ENCODE results near the gene ARSJ.
"Not testable (repeated sequence)": the region's sequence is repeated elsewhere in the genome, so short reads cannot be mapped to it uniquely, and the experiment has no call there.

The ARSJ gene

DNA sequence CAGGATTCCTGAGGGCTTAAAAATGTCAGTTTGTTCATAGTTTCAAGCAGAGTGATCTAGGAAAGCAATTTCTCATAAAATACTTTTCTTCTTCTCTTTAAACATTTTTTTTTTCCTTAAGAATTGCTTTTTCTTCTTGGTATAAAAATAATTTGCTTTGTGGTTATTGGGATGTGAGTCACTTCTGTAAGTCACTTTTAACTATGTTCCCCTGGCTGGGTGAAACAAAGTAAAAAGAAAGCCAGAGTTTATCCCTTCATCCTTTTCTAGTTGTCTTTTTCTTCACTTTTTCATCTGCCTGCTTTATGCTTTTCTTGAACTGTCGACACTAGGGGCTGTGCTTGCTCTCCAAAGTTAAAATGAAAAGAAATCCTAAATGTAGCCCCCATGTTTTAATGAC, 33.5 kb downstream of the ARSJ start:
- TF ChIP-seq, protein P1, sequence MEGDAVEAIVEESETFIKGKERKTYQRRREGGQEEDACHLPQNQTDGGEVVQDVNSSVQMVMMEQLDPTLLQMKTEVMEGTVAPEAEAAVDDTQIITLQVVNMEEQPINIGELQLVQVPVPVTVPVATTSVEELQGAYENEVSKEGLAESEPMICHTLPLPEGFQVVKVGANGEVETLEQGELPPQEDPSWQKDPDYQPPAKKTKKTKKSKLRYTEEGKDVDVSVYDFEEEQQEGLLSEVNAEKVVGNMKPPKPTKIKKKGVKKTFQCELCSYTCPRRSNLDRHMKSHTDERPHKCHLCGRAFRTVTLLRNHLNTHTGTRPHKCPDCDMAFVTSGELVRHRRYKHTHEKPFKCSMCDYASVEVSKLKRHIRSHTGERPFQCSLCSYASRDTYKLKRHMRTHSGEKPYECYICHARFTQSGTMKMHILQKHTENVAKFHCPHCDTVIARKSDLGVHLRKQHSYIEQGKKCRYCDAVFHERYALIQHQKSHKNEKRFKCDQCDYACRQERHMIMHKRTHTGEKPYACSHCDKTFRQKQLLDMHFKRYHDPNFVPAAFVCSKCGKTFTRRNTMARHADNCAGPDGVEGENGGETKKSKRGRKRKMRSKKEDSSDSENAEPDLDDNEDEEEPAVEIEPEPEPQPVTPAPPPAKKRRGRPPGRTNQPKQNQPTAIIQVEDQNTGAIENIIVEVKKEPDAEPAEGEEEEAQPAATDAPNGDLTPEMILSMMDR (IDR thresholded peaks at IDR 0.05; ENCODE audit: low read depth, low read length): no peak
- peak overlapping the region; percentile 6 for H3K4me3 ChIP-seq (ENCODE audit: low read depth, low read length)
- in situ Hi-C loops (cut with HindIII; ENCODE audit: low sequenced_read_pairs): no loop called here
- peak; percentile 79 for DNase-seq (ENCODE audit: low read depth, low spot score)

- in situ Hi-C loops (cut with HindIII; ENCODE audit: low sequenced_read_pairs): no loop called here
- peak; percentile 54 for DNase-seq (ENCODE audit: low read depth, low spot score)
- no peak overlapping the region for H3K4me3 ChIP-seq (ENCODE audit: low read depth, low read length)
- TF ChIP-seq, protein P1 (IDR thresholded peaks at IDR 0.05; ENCODE audit: low read depth, low read length): no peak
Observed at GRCh38 chr4:113943863-113944262, 35.6 kb downstream of the ARSJ start.

DNA sequence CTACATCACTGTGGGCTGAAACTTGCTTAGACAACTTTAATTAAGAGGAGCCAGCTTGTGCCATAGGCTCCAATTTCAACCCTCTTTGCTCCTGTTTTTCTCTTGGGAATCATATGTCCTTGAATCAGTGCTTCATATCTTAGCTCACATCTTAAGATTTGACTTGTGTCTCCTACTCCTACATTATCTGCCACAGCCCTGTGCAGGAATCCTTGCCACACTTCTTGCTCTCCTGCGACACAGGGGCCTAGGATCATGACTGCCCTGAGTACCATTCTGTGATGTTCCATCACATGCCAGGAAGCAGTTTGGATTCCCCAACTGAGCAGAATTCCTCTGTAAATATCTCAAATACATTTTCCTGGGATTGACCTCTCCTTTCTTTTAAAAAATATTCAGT, 36.4 kb downstream of the ARSJ start:
- TF ChIP-seq, protein P1 (IDR thresholded peaks at IDR 0.05; ENCODE audit: low read depth, low read length): no peak
- no peak for DNase-seq (ENCODE audit: low read depth, low spot score)
- H3K4me3 ChIP-seq (ENCODE audit: low read depth, low read length): no peak overlapping the region
- in situ Hi-C loops (cut with HindIII; ENCODE audit: low sequenced_read_pairs): no loop called here

DNA sequence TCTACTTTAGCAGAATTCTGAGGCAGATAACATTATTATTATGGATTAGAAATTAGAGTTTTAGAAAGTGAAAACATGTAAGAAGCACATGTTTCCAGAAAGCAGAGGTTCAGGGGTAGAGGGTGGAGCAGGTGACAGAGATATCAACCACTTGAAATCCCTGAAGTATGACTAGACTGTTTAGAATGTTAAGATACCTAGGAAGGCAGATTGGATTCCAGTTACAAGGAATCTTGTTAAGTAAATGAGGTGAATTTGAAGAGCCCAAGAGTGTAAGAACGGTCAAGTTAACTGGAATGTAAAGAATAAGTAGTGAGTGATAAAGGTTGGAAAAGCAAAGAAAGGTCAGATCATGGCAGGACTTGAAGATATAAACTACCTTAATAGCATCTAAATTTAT, 37.6 kb downstream of the ARSJ start:
- in situ Hi-C loops (cut with HindIII; ENCODE audit: low sequenced_read_pairs): no loop called here
- no peak for DNase-seq (ENCODE audit: low read depth, low spot score)
- no peak overlapping the region for H3K4me3 ChIP-seq (ENCODE audit: low read depth, low read length)
- TF ChIP-seq, protein P1 (IDR thresholded peaks at IDR 0.05; ENCODE audit: low read depth, low read length): no peak

DNA sequence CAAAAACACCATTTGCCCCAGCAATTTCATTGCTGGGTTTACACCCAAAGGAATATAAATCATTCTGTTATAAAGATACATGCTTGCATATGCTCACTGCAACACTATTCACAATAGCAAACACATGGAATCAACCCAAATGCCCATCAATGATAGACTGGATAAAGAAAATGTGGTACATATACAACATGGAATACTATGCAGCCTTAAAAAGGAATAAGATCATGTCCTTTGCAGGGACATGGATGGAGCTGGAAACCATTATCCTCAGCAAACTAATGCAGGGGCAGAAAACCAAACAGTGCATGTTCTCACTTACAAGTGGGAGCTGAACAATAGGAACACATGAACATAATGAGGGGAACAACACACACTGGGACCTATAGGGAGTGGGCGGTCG, 39.3 kb downstream of the ARSJ start:
- DNase-seq (ENCODE audit: low read depth, low spot score); in situ Hi-C loops (cut with HindIII; ENCODE audit: low sequenced_read_pairs); H3K4me3 ChIP-seq (ENCODE audit: low read depth, low read length): not testable (repeated sequence)

DNA sequence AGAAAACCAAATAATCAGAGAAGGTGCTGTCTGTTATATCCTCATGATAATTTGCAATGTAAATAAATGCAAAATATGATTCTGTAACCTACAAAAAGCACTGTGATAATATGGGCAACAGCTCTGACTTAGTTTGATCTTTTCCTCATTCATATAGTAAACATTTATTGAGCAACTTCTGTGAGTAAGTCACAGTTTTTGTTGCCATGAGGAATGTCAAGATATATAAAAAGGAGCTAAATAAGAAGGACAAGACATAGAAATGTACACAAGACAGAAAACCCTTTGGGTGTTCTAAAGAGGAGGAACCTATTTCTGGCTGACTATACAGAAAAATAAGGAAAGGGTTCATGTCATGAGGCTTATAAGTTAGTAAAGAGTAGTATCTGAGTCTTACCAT, 44.3 kb downstream of the ARSJ start:
- in situ Hi-C loops (cut with HindIII; ENCODE audit: low sequenced_read_pairs): no loop called here
- TF ChIP-seq, protein P1 (IDR thresholded peaks at IDR 0.05; ENCODE audit: low read depth, low read length): no peak
- DNase-seq (ENCODE audit: low read depth, low spot score): no peak

GRCh38 chr4:113924706-113925105, 54.7 kb downstream of the ARSJ start:
- H3K4me3 ChIP-seq (ENCODE audit: low read depth, low read length); in situ Hi-C loops (cut with HindIII; ENCODE audit: low sequenced_read_pairs); DNase-seq (ENCODE audit: low read depth, low spot score): not testable (repeated sequence)

More for the DNA sequence above, 44.3 kb downstream of the ARSJ start:
- H3K4me3 ChIP-seq (ENCODE audit: low read depth, low read length): no peak overlapping the region

- TF ChIP-seq, protein P1 (IDR thresholded peaks at IDR 0.05; ENCODE audit: low read depth, low read length): no peak
- in situ Hi-C loops (cut with HindIII; ENCODE audit: low sequenced_read_pairs): no loop called here
- no peak overlapping the region for H3K4me3 ChIP-seq (ENCODE audit: low read depth, low read length)
- DNase-seq (ENCODE audit: low read depth, low spot score): peak; percentile 49
Observed at GRCh38 chr4:113921089-113921794, 58.2 kb downstream of the ARSJ start.
